Measurements from ENCODE around the gene PHACTR1. TPM values are rescaled to one million over a fixed set of nuclear protein-coding genes. Genes with fewer than 3 reads are reported as not detected.
A peak's percentile ranks its signal among the peaks of the same experiment; 100 is the strongest.
"Not testable (repeated sequence)": the region's sequence is repeated elsewhere in the genome, so short reads cannot be mapped to it uniquely, and the experiment has no call there.

PHACTR1 gene
- total RNA-seq, 1 donor from 2014 or later: 1.0 TPM

GRCh38 chr6:13147782-13148181 lies 431.2 kb downstream of the PHACTR1 start:
- no peak for DNase-seq (ENCODE audit: low read depth in 2 of 2)

- DNase-seq (ENCODE audit: low read depth in 2 of 2): no peak
Observed at GRCh38 chr6:13152764-13153163, 436.2 kb downstream of the PHACTR1 start.

- DNase-seq (ENCODE audit: low read depth in 2 of 2): no peak
Observed at GRCh38 chr6:13156381-13156780, 439.8 kb downstream of the PHACTR1 start.

- no peak for DNase-seq (ENCODE audit: low read depth in 2 of 2)
Observed at GRCh38 chr6:13157293-13157692, 440.7 kb downstream of the PHACTR1 start.

- DNase-seq (ENCODE audit: low read depth in 2 of 2): peak in 1 of 2 donors; percentile 11
Observed at GRCh38 chr6:13159300-13159699, 442.7 kb downstream of the PHACTR1 start.

- not testable (repeated sequence) for DNase-seq (ENCODE audit: low read depth in 2 of 2)
Observed at GRCh38 chr6:13159822-13160221, 443.3 kb downstream of the PHACTR1 start.

GRCh38 chr6:13163161-13163944 lies 446.8 kb downstream of the PHACTR1 start:
- no peak for DNase-seq (ENCODE audit: low read depth in 2 of 2)

GRCh38 chr6:13164291-13164690 lies 447.7 kb downstream of the PHACTR1 start:
- DNase-seq (ENCODE audit: low read depth in 2 of 2): no peak

GRCh38 chr6:13165502-13166172 lies 449.1 kb downstream of the PHACTR1 start:
- no peak for DNase-seq (ENCODE audit: low read depth in 2 of 2)

- no peak for DNase-seq (ENCODE audit: low read depth in 2 of 2)
Observed at GRCh38 chr6:13166269-13166668, 449.7 kb downstream of the PHACTR1 start.

GRCh38 chr6:13166916-13167315 lies 450.3 kb downstream of the PHACTR1 start:
- DNase-seq (ENCODE audit: low read depth in 2 of 2): peak in 1 of 2 donors; percentile 12

- DNase-seq (ENCODE audit: low read depth in 2 of 2): no peak
Observed at GRCh38 chr6:13172291-13172690, 455.7 kb downstream of the PHACTR1 start.

- no peak for DNase-seq (ENCODE audit: low read depth in 2 of 2)
Observed at GRCh38 chr6:13175087-13175486, 458.5 kb downstream of the PHACTR1 start.

GRCh38 chr6:13175759-13176158 lies 459.2 kb downstream of the PHACTR1 start:
- DNase-seq (ENCODE audit: low read depth in 2 of 2): no peak

GRCh38 chr6:13177664-13178063 lies 461.1 kb downstream of the PHACTR1 start:
- DNase-seq (ENCODE audit: low read depth in 2 of 2): no peak

- peak; percentile 21 to 45 for DNase-seq (ENCODE audit: low read depth in 2 of 2)
Observed at GRCh38 chr6:13178107-13178506, 461.5 kb downstream of the PHACTR1 start.

GRCh38 chr6:13180538-13180937 lies 464.0 kb downstream of the PHACTR1 start:
- no peak for DNase-seq (ENCODE audit: low read depth in 2 of 2)

GRCh38 chr6:13181393-13181792 lies 464.8 kb downstream of the PHACTR1 start:
- DNase-seq (ENCODE audit: low read depth in 2 of 2): no peak

GRCh38 chr6:13183415-13184088 lies 467.0 kb downstream of the PHACTR1 start:
- no peak for DNase-seq (ENCODE audit: low read depth in 2 of 2)

- no peak for DNase-seq (ENCODE audit: low read depth in 2 of 2)
Observed at GRCh38 chr6:13184089-13184468, 467.5 kb downstream of the PHACTR1 start.

GRCh38 chr6:13184547-13184946 lies 468.0 kb downstream of the PHACTR1 start:
- DNase-seq (ENCODE audit: low read depth in 2 of 2): no peak

GRCh38 chr6:13186861-13187260 lies 470.3 kb downstream of the PHACTR1 start:
- no peak for DNase-seq (ENCODE audit: low read depth in 2 of 2)

All from dermis microvascular lymphatic vessel endothelial cell (primary cell).